OCI-LY3 (cell line): ENCODE measurements around the gene PRKCD.

ENCODE experiments used
- H2AFZ ChIP-seq: fragments of 200-600, 300-600 bp; shearing (Covaris generic); 2 replicates; pipeline ENCODE4 v1.6.0; 2014; ENCODE audit warnings: antibody characterized with exemption, low read depth, low read length
- H3K27ac ChIP-seq: fragments of 200-600, 300-600 bp; sonication (generic); 2 replicates; pipeline ENCODE4 v1.5.1; 2014; ENCODE audit warnings: mild to moderate bottlenecking, low read length, moderate library complexity, mixed read lengths
- H3K27me3 ChIP-seq: fragments of 200-600, 300-600 bp; sonication (generic); 2 replicates; pipeline ENCODE4 v1.6.1; 2014; ENCODE audit warnings: low read depth, low read length, mixed read lengths
- H3K36me3 ChIP-seq: fragments of 200-600, 300-600 bp; sonication (generic); replicated peaks from 2 replicates; pipeline ENCODE3; 2014; ENCODE audit warnings: low read depth, low read length, mixed read lengths
- H3K4me1 ChIP-seq: fragments of 300-600, 200-600 bp; sonication (generic); 2 replicates; pipeline ENCODE4 v1.6.1; 2014; ENCODE audit warnings: low read length, mixed read lengths
- H3K4me2 ChIP-seq: fragments of 200-600, 300-600 bp; sonication (generic); 2 replicates; pipeline ENCODE4 v1.6.1; 2014; ENCODE audit warnings: low read length, mixed read lengths
- H3K4me3 ChIP-seq: fragments of 300-600, 200-600 bp; sonication (generic); 2 replicates; pipeline ENCODE4 v1.5.1; 2014; ENCODE audit warnings: antibody characterized with exemption, mild to moderate bottlenecking, low read length, moderate library complexity
- H3K79me2 ChIP-seq: fragments of 300-600, 200-600 bp; shearing (Covaris generic); 2 replicates; pipeline ENCODE4 v1.6.1; 2014; ENCODE audit warnings: mild to moderate bottlenecking, low read length, mixed read lengths
- H3K9ac ChIP-seq: fragments of 300-600, 200-600 bp; shearing (Covaris generic); 2 replicates; pipeline ENCODE4 v1.6.0; 2014; ENCODE audit warnings: mild to moderate bottlenecking, low read length, moderate library complexity
- H3K9me3 ChIP-seq: fragments of 200-600, 300-600 bp; shearing (Covaris generic); 2 replicates; pipeline ENCODE4 v1.6.1; 2014; ENCODE audit warnings: low read length, mixed read lengths; ENCODE audit not compliant: insufficient read depth
- H4K20me1 ChIP-seq: fragments of 200-600, 300-600 bp; sonication (generic); 2 replicates; pipeline ENCODE4 v1.6.1; 2016; ENCODE audit warnings: low read length, mixed read lengths; ENCODE audit not compliant: insufficient read depth
- EZH2phosphoT487 ChIP-seq: fragments of 200-600 bp; shearing (Covaris generic); IDR thresholded peaks from 2 replicates; pipeline ENCODE4 v1.6.1; 2018; ENCODE audit warnings: antibody characterized with exemption, mixed run types, low read depth
- TF ChIP-seq, protein P1 (sequence below): fragments of 200-600, 300-600 bp; sonication (generic); IDR thresholded peaks from 2 replicates; pipeline ENCODE4 v1.5.1; 2014; ENCODE audit warnings: antibody characterized with exemption, low read length, low read depth

PRKCD gene

DNA sequence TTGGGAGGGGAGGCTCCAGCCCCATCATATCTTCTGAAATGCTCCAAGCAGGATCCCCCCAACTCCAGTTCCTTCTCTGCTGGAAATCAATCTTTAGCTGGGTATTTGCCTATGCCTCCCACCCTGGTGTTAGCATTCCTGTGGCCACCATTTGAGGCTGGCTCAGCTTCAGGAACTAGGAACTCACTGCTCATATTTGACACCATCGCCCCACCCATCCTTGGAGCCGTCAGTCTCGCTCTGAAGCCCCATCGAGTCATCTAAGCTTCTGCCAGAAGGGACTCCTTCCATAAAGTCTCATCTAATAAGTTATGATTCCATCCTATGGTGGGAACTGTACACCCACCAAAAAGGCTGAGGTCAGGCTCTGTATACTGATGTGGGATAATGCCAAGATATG is 26.4 kb downstream of the PRKCD start:
- no peaks in the 10 kb centered on the region for H3K4me1 ChIP-seq
- no peaks in the 10 kb centered on the region for H3K79me2 ChIP-seq
- TF ChIP-seq, protein P1, sequence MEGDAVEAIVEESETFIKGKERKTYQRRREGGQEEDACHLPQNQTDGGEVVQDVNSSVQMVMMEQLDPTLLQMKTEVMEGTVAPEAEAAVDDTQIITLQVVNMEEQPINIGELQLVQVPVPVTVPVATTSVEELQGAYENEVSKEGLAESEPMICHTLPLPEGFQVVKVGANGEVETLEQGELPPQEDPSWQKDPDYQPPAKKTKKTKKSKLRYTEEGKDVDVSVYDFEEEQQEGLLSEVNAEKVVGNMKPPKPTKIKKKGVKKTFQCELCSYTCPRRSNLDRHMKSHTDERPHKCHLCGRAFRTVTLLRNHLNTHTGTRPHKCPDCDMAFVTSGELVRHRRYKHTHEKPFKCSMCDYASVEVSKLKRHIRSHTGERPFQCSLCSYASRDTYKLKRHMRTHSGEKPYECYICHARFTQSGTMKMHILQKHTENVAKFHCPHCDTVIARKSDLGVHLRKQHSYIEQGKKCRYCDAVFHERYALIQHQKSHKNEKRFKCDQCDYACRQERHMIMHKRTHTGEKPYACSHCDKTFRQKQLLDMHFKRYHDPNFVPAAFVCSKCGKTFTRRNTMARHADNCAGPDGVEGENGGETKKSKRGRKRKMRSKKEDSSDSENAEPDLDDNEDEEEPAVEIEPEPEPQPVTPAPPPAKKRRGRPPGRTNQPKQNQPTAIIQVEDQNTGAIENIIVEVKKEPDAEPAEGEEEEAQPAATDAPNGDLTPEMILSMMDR, result no peak
- no peak for TF ChIP-seq EZH2phosphoT487
- no peak overlapping the region for H2AFZ ChIP-seq
- H3K4me2 ChIP-seq, result no peak overlapping the region
- H3K36me3 ChIP-seq, result peaks cover 73% of the 10 kb centered on the region
- H3K4me3 ChIP-seq, result no peak overlapping the region
- no peak overlapping the region for H3K9ac ChIP-seq
- no peaks in the 10 kb centered on the region for H3K9me3 ChIP-seq
- no peak overlapping the region for H3K27ac ChIP-seq
- no peaks in the 10 kb centered on the region for H4K20me1 ChIP-seq
- H3K27me3 ChIP-seq, result no peaks in the 10 kb centered on the region

DNA sequence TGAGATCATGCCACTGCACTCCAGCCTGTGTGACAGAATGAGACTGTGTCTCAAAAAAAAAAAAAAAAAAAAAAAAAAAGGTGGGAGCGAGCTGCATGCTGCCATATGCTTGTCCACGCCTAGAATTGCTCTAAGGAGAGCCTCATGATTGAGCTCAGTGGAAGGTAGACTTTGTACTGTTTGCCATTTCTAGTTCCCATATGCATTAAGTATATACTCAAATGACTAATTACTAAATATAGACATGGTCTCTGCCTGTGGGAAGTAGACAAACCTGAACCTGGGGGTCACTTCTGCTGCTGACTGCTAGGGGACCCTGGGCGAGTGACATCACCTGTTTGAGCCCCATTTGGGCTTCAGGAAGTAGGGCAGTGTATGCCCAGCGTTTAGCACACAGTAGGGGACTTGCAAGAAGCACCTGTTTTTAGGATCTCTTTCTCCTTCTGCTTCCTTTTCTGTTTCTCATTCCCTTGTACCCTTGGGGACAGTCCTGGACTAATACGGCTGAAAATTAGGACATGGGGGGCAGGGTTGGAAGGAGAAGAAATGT is 27.2 kb downstream of the PRKCD start:
- Histone ChIP-seq H3K4me1 (no peaks in the 10 kb centered on the region), H3K4me3 (no peak overlapping the region), H3K27ac (no peak overlapping the region), H2AFZ (no peak overlapping the region), H4K20me1 (no peaks in the 10 kb centered on the region), H3K9me3 (no peaks in the 10 kb centered on the region), H3K79me2 (no peaks in the 10 kb centered on the region), H3K27me3 (no peaks in the 10 kb centered on the region), H3K9ac (no peak overlapping the region), H3K4me2 (no peak overlapping the region), H3K36me3 (peaks cover 67% of the 10 kb centered on the region)
- TF ChIP-seq, protein P1, result no peak
- no peak for TF ChIP-seq EZH2phosphoT487

DNA sequence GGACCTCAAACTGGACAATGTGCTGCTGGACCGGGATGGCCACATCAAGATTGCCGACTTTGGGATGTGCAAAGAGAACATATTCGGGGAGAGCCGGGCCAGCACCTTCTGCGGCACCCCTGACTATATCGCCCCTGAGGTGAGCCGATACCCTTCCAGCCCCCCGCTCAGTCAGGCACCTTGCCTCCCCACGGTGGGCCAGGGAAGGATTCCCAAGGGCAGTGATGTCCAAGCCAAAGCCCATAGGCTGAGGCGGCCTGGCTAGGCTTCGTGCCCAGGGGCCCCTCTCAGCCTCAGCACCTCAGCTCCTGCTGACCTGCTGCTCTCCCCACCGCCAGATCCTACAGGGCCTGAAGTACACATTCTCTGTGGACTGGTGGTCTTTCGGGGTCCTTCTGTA is 27.7 kb downstream of the PRKCD start:
- Histone ChIP-seq H3K4me2 (no peak overlapping the region), H2AFZ (no peak overlapping the region), H3K4me3 (no peak overlapping the region), H3K27ac (no peak overlapping the region), H3K9ac (no peak overlapping the region), H4K20me1 (no peaks in the 10 kb centered on the region), H3K9me3 (no peaks in the 10 kb centered on the region), H3K4me1 (no peaks in the 10 kb centered on the region), H3K79me2 (no peaks in the 10 kb centered on the region), H3K36me3 (peaks cover 67% of the 10 kb centered on the region), H3K27me3 (no peaks in the 10 kb centered on the region)
- TF ChIP-seq EZH2phosphoT487, result no peak
- TF ChIP-seq, protein P1, result no peak

DNA sequence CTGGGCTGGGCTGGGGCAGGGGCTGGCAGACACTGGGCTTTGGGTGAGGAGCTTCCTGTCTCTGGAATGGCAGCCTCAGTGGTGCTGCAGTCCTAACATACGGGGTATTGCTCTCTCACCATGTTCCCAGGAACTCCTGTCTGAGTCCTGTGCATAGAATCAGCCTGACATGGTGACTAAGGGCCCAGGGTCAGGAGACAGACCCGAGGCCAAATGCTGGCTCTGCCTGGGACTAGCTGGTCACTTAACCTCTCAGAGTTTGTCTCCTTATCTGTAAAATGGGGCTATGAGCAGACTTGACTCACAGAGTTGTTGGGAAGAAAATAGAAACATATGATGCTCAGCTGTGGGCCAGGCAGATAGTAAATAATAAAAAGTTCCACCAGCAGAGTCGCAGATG is 28.3 kb downstream of the PRKCD start:
- TF ChIP-seq, protein P1, result no peak
- TF ChIP-seq EZH2phosphoT487, result no peak
- Histone ChIP-seq H4K20me1 (no peaks in the 10 kb centered on the region), H3K9me3 (no peaks in the 10 kb centered on the region), H3K4me2 (no peak overlapping the region), H3K4me1 (no peaks in the 10 kb centered on the region), H3K36me3 (peaks cover 71% of the 10 kb centered on the region), H3K27ac (no peak overlapping the region), H3K79me2 (no peaks in the 10 kb centered on the region), H3K9ac (no peak overlapping the region), H2AFZ (no peak overlapping the region), H3K4me3 (no peak overlapping the region), H3K27me3 (no peaks in the 10 kb centered on the region)
